ENCODE measurements around the gene ERICH2.

Gene ERICH2

GRCh38 chr2:170827841-170828532, 57.8 kb downstream of the ERICH2 start:
- no peak for TF ChIP-seq CTCF (IDR thresholded peaks at IDR 0.05)

- no peak for TF ChIP-seq CTCF (IDR thresholded peaks at IDR 0.05)
Observed at GRCh38 chr2:170828533-170828916, 58.3 kb downstream of the ERICH2 start.

- no peak for TF ChIP-seq CTCF (IDR thresholded peaks at IDR 0.05)
Observed at GRCh38 chr2:170829036-170829435, 58.9 kb downstream of the ERICH2 start.

- no peak for TF ChIP-seq CTCF (IDR thresholded peaks at IDR 0.05)
Observed at GRCh38 chr2:170830166-170830565, 60.0 kb downstream of the ERICH2 start.

GRCh38 chr2:170831115-170831514, 60.9 kb downstream of the ERICH2 start:
- TF ChIP-seq CTCF (IDR thresholded peaks at IDR 0.05) = no peak

- no peak for TF ChIP-seq CTCF (IDR thresholded peaks at IDR 0.05)
Observed at GRCh38 chr2:170836027-170836426, 65.8 kb downstream of the ERICH2 start.

- no peak for TF ChIP-seq CTCF (IDR thresholded peaks at IDR 0.05)
Observed at GRCh38 chr2:170840717-170841210, 70.6 kb downstream of the ERICH2 start.

GRCh38 chr2:170842785-170843184, 72.6 kb downstream of the ERICH2 start:
- no peak for TF ChIP-seq CTCF (IDR thresholded peaks at IDR 0.05)

Measured in LNCAP (cell line).